Coronary artery (tissue), 2 donors: Measurements from ENCODE around the gene PHC2.

Experiments
- DNase-seq: peaks from one replicate; pipeline ENCODE4 v3.0.0-alpha.2; 2017; ENCODE audit warnings: low spot score
- H3K27ac ChIP-seq, 2 donors: fragments of 200-600 bp; sonication (generic); one replicate each; pipeline ENCODE4 v1.5.1; 2016 to 2019
- H3K4me3 ChIP-seq: fragments of 200-600 bp; sonication (generic); 2 replicates; pipeline ENCODE4 v1.5.1; 2016; ENCODE audit warnings: mild to moderate bottlenecking, moderate library complexity
- CTCF ChIP-seq: fragments of 200-600 bp; sonication (generic); IDR thresholded peaks from one replicate; pipeline ENCODE4 v1.5.1; 2019; ENCODE audit warnings: antibody characterized with exemption

The PHC2 gene

GRCh38 chr1:33371334-33371733 is 59.6 kb downstream of the PHC2 start:
- DNase-seq = peak; percentile 55
- TF ChIP-seq CTCF = no peak
- no peak overlapping the region for H3K27ac ChIP-seq
- H3K4me3 ChIP-seq = no peak overlapping the region

DNA sequence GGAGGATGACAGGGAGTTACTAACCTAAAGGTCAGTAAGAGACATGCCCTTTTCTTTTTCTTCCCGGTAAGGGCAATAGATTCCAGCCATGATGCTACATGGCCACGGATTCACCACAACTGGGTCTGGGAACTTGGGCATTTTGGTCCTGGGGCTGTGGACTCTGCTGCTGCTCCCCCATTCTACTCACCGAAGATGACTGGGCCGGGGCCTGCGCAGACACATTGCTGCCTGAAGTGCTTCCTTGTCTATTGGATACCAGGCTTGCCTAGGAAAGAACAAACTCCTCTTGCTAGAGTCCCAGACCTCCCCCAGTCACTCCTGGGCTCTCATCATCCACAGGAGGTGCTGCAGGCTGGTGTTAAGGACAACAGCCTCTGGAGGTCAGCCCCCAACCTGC is 60.1 kb downstream of the PHC2 start:
- Histone ChIP-seq H3K4me3 (no peak overlapping the region), H3K27ac (no peak overlapping the region)
- no peak for TF ChIP-seq CTCF
- no peak for DNase-seq

DNA sequence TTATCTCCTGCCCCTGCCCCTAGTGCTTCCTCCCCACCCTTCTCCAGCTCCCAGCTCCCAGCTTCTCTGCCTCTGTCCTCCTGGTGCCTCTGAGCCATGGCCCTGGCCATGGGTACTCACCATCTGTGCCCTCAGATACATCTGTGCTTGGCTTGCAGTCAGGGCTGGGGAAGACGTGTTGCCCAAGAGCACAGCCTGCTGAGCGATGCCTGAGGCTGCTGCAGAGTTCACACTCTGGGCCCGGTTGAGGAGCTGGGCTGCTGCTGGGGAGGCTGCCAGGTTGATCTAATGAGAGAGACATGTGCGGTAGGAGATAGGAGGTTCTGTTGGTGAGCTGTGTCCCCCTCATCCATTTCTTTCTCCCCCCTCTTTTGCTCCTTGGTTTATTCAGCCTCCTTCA is 60.6 kb downstream of the PHC2 start:
- DNase-seq = no peak
- no peak for TF ChIP-seq CTCF

GRCh38 chr1:33369764-33370163 is 61.1 kb downstream of the PHC2 start:
- no peak overlapping the region for H3K27ac ChIP-seq
- DNase-seq = no peak
- no peak overlapping the region for H3K4me3 ChIP-seq
- TF ChIP-seq CTCF = no peak

More for the DNA sequence above, 60.6 kb downstream of the PHC2 start:
- Histone ChIP-seq H3K27ac (no peak overlapping the region), H3K4me3 (no peak overlapping the region)

GRCh38 chr1:33369081-33369480 is 61.8 kb downstream of the PHC2 start:
- TF ChIP-seq CTCF = no peak
- H3K4me3 ChIP-seq = no peak overlapping the region
- no peak for DNase-seq
- no peak overlapping the region for H3K27ac ChIP-seq

- no peak overlapping the region for H3K4me3 ChIP-seq
- no peak for DNase-seq
- no peak for TF ChIP-seq CTCF
- peak overlapping the region in 1 of 2 donors; percentile 95 for H3K27ac ChIP-seq
These were observed 62.5 kb downstream of the PHC2 start for GRCh38 chr1:33368431-33368830.

DNA sequence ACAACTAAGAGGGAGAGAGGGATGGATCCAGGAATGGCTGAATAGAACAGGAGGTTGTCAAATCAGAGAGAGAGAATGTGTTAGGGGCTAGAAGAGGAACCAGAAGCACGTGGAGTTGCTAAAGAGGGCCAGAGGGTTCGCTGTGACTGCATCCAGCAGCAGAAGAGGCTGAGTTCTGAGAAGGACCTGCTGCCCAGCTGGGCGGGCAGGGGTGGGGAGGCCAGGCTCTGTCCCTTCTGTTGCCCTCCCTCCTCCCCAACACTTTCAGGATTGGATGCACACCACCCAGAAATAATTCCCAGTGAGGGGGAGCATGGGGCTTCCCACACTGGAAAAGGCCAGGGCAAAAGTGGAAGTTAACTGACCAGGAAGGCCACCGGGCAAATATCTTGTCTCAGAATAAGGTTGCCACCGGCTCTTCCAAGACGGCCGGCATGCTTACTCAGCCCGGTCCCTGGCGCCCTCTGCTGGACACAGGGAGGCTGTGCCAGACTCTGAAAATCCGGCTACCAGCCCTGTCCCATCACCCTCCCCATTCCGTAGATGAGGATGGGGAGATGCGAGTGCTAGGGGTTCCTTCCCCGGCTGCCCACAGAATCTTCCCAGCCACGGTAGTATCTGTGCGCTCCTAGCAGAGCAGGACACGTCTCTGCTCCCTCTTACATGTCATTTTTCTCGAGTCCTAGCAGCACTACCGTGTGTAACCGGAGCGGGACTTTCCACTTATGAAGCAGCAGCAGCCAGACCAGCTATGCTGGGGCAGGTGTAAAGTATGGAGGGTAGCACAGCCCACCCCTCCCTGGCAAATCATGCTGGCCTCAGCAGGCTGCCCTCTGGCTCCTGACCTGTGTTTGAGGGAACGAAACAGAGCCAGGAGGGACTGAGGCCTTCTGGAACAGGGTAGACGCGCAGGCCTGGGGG is 63.1 kb downstream of the PHC2 start:
- H3K27ac ChIP-seq = peak overlapping the region; percentile 78 to 95
- TF ChIP-seq CTCF = peak; percentile 92
- H3K4me3 ChIP-seq = no peak overlapping the region
- peak; percentile 88 for DNase-seq
